Measurements from ENCODE around the gene CRISPLD2.

DNA sequence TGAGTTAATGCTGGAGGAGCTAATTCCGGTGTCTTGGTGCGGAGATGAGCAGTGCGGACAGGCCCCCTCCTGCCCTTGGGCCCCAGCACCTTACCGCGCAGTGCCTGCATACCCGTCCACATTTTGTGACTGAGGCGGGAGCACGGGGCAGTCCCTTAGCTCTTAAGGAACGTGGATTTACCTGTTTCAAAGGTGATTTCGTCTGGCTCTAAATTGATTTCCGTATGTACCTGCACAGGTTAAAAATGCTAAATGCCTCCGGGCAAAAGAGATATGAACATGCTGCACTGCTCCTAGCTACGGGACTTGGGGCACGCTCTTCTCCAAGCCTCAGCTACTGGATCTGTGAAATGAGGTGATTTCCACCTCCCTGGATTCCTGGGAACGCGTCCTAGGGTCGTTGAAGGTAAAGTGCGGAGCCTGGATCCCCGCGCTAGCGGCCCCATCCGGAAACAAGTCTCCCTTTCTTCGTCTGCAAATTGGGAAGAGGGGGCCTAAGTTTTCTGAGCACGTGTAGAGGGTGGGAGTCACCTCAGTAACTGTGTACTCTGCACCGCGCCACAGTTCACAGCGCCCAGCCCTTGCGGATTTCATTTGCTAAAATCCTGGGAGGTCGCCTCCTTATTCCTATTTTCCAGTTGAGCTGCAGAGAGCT, 669 bp upstream of the CRISPLD2 start:
- no peak for TF ChIP-seq POLR2A (IDR thresholded peaks at IDR 0.05; ENCODE audit: low read length)
- TF ChIP-seq GATA1 (IDR thresholded peaks at IDR 0.05; ENCODE audit: low read depth, low read length), result no peak

Measured in erythroblast (primary cell).